ENCODE data around the gene DCAF12.
"Not testable (repeated sequence)": the region's sequence is repeated elsewhere in the genome, so short reads cannot be mapped to it uniquely, and the experiment has no call there.

- not testable (repeated sequence) for TF ChIP-seq CTCF (IDR thresholded peaks at IDR 0.05; ENCODE audit: control extremely low read depth in 1 of 3, insufficient read depth in 1 of 3, low read depth in 1 of 3, low read length in 3 of 3); EP300 (IDR thresholded peaks at IDR 0.05; ENCODE audit: borderline replicate concordance in 1 of 2, low read depth in 2 of 2, low read length in 2 of 2)
Measured at GRCh38 chr9:34042074-34042473, 84.4 kb downstream of the DCAF12 start.
